ENCODE measurements around the gene LTC4S. TPM values are rescaled to one million over a fixed set of nuclear protein-coding genes. Genes with fewer than 3 reads are reported as not detected.

Gene LTC4S
- polyA plus RNA-seq, 1 donor: 1.7 TPM

DNA sequence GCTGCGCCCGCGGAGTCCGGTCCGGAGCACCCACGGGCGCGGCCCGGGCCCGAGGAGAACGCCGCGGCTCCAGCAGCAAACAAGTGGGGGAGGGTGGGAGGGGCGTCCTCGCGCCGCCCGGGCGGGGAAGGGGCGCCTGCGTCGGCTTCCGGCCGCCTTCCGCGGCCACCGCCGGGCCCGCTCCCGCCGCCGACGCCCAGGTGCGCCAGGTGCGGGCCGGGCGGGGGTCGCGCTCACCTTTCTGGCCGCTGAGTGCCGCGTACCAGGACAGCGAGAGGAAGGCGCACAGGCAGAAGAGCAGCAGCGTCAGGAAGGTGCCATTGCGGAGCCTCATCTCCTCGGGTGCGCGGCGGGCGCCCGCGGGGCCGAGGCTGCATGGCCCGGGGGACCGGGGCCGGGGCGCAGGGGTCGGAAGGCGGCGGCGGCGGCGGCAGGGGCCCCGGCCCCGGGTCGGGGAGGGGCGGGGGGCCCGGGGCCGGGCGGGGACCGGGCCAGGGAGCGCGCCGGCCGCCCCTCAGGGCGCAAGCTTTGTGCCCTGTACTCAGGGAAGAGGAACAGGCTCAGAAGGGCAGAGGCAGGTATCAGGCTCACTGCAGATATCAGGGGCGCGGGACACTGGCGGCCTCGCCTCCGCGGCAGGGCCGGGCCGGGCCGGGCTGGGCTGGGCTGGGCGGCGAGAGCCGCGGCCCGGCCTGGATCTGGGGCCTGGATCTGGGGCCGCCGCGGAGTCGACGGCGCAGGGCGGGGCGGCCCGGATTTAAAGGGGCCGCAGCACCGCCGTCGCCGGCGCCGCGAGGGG lies 12.7 kb downstream of the LTC4S start, which contains the start of gene MGAT4B:
TSS of gene MGAT4B (minus strand) at position 617 of the 799 bp plus-strand sequence. CDS start at position 334, 283 bp downstream.
- DNase-seq: peak; percentile 64

DNA sequence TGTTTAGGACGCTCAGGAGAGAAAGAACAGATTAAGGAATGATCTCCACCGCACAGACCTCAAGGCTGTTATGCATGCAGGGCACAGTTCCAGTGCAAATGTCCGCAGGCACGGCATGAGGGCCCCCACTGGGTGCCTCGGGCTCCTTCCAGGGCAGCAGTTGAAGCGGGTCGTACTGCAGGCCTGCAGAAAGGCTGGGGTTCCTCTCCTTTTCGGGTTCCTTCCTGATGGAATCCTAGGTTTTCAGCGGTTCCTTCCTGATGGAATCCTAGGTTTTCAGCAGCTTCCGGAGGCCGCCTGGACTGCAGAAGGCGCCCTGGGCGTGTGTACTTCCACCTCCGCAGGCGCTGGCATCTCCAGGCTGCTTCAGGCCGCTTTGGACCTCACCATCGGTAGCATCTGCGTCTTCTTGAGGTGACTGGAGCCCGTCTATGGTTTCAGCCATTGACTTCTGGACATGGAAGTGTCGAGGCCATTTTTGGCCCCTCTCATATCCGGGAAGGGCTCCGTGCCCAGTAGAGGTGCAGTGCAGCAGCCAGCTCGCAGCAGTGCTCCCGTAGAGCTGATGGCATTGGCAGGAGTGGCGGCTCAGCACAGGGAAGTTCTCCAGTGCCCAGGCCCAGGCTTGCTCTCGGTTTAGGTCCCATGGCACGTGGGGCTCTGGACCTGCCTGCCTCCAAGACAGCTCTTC lies 18.5 kb downstream of the LTC4S start:
- DNase-seq: no peak

- DNase-seq: no peak
Measured at GRCh38 chr5:179812997-179813607, 19.3 kb downstream of the LTC4S start.

- no peak for DNase-seq
Measured at GRCh38 chr5:179814090-179814489, 20.3 kb downstream of the LTC4S start.

GRCh38 chr5:179815491-179816249 lies 21.9 kb downstream of the LTC4S start:
- no peak for DNase-seq

DNA sequence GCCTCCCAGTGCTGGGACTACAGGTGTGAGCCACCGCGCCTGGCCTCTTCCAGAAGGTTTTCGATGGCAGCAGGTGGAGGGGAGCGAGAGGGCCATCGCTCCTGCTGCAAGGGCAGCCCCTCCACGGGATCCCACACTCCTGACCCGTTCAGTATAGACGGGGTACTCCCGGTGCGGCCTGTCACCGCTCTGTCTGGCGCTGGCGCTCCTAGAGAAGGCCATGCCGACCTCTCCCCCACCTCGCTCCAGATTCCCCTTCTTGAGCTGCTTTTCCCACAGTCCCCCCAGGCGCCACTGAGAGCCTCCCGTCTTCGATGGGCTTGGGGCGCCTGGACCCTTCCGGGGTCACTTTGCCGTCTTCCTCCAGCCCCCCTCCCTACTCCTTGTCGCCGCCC lies 22.6 kb downstream of the LTC4S start:
- DNase-seq: no peak

GRCh38 chr5:179816796-179817469 lies 23.1 kb downstream of the LTC4S start:
- no peak for DNase-seq

DNA sequence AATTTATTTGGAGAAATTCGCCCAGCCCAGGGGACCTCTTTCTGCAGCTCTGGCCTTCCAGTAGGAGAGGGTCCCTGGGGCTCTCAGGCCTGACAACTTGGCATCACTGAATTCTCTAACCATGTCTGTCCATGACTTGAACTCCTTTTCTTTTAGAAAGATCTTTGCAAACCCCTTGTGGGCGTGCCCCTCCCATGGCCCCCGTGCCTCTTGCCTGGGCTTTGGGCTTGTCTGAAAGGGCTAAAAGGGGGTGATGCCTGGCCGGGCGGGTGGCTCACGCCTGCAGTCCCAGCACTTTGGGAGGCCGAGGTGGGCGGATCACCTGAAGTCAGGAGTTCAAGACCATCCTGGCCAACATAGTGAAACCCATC lies 23.7 kb downstream of the LTC4S start:
- no peak for DNase-seq

- DNase-seq: no peak
Measured at GRCh38 chr5:179817890-179818745, 24.3 kb downstream of the LTC4S start.

DNA sequence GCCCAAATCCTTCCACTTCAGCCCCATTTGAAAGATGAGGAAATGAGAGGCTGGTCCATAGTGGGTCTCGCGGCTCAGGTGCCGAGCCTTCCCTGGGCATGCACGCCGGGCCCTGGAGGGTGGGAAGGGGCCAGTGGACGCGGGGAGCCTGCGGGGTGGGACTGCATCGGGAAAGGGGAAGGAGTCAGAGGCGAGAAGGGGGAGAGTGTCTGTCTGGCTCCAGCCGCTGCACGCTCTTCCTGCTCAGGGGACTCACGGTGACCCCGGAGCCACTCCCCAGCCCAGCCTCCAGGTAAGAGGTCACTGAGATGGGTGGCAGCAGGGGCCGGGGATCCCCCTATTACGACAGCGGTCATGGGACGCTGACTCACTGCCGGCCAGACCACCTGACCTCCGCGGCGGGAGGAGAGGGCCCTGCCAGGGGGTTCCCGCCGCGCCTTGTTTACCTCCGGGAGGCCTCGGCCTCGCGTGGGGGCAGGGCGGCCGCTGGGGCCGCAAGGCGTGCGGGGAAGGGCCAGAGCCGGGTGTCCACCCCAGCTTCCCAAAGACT lies 25.0 kb downstream of the LTC4S start:
- peak; percentile 82 for DNase-seq

DNA sequence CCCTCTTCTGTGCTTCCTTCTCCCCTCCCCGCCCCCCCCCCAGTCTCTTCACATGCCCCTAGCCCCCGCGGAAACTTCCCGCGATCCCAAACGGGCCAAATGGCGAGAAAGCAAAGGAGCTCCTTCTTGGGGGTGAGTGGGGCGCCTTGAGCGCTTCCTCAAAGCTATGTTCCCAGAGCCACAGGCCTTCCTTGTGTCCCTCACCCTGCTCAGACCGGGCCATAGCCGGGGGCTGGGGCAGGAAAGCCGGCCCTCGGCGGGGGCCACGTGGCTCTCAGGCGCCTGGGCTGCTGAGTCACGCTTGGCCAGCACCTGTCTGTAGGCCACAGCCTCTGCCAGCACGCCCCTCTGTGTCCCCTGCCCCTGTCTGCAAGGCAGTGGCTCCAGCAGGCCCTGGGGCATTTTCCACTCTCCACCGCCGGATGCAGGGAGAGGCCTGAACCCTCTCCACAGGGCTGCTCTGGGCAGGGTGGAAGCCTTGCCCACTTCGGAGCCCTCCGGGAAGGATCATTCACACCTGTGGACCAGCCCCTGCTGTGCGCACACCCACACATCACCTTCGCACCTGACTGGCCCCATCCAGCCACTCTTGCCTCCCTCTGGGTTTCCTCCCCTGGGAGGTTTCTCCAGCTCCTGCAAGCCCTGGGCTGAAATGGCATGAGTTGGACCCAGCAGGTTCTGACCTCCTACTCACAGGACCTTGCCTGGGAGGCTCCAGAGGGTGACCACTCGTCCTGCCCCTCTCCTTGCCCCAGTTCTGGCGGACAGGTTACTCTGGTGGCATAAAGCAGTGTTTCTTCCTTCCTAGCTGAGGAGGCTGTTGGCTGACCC lies 25.7 kb downstream of the LTC4S start:
- no peak for DNase-seq

DNA sequence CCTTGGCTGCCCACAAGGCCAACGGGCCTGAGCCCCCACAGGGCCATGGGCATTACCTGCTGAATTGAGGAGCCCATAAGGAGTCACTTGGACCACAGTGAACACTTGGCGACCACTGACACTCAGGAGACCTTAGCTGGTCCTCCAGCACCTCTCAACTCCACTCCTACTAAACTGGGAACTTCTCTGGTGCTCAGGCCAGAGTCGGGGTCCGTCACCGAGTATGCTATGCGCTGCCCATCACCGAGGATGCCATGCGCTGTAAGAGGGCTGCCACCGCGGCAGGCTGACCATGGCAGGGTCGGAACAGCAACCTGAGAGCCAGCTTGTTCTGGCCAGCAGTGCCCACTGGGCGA lies 26.3 kb downstream of the LTC4S start:
- no peak for DNase-seq

DNA sequence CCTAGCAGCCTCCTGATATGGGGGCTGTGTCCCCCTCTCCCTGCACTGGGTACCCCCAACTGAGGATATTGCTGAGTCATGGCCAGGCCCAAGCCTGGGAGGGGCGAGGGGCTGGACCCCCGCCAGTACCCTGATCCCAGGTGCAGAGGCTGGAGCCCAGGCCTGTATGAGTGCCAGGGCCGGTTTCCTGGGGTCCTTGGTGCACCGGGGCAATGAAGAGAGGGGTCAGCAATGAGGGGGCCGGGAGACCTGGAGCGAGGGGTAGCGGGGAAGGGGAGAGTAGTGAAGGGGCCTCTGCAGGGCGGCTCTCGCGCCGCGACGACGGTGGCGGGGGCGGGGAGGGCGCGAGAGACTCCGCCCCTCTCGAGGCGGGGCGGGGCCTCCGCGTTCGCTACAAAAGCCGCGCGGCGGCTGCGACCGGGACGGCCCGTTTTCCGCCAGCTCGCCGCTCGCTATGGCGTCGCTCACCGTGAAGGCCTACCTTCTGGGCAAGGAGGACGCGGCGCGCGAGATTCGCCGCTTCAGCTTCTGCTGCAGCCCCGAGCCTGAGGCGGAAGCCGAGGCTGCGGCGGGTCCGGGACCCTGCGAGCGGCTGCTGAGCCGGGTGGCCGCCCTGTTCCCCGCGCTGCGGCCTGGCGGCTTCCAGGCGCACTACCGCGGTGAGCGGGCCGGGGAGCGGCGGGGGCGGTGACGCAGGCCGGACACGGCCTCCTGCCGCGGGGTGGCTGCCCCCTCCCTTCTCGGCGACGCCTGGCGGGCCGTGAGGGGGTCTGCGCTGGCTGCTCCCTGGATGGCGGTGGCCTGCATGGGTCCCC lies 26.9 kb downstream of the LTC4S start, which contains the start of gene SQSTM1:
TSS of gene SQSTM1 (plus strand) at position 423 of the 815 bp plus-strand sequence. CDS start at position 455, 32 bp downstream.
- DNase-seq: peak; percentile 83

GRCh38 chr5:179821298-179822058 lies 27.7 kb downstream of the LTC4S start:
- DNase-seq: peak; percentile 89

- DNase-seq: no peak
Measured at GRCh38 chr5:179822059-179822432, 28.3 kb downstream of the LTC4S start.

DNA sequence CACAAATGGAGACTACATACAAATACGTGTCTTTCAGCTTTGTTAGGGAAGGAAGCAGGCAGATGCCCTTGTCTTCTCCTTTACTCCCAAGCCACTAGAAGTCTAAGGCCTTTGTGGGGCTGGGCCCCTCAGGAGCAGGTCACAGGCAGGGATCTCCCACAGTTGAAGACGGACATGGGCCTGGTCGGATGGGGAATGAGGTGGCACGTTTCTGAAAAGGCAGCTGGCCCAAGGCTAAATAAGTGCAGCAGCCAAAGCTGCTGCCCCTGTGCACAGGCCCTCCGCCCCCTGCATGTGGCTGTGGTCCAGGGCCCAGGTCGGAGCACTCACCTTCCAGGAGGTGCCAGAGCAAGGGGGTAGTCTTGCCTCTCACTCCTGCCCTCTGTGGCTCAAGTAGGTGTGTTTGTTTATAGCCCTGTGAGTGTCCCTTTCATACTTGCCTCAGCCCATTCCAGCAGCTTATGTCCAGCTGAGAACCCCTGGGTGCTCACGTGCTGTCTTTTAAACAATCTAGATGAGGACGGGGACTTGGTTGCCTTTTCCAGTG lies 28.7 kb downstream of the LTC4S start:
- DNase-seq: no peak

DNA sequence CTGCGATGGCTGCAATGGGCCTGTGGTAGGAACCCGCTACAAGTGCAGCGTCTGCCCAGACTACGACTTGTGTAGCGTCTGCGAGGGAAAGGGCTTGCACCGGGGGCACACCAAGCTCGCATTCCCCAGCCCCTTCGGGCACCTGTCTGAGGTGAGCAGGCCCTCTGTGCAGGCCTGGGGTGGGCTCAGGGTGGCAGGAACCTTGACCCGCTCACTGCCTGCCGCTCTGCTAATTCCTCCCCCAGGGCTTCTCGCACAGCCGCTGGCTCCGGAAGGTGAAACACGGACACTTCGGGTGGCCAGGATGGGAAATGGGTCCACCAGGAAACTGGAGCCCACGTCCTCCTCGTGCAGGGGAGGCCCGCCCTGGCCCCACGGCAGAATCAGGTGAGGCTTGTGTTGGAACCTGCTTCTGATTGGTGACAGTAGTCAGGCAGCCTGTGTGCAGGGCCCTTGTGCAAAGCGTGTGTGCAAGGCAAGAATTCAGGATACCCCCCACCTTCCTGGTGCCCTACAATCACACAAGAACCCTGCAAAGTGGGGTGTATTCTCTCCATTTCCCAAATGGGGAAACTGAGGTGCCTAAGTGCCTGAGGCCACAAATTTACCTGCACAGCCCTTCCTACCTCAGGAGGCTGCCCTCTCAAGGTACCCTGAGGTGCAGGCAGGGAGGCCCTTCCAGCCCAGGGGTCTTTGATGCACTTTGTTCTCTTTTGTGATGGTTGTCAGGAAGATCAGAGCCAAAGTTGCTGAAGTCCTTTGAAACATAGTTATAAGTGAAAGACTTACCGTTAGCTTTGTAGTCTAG lies 30.4 kb downstream of the LTC4S start:
- no peak for DNase-seq
